HepG2 (cell line): ENCODE measurements around the gene DMPK. TPM values are rescaled to one million over a fixed set of nuclear protein-coding genes. Genes with fewer than 3 reads are reported as not detected.

Experiments used
- ATF7-NPFF ChIP-seq: sonication (generic); formaldehyde crosslinking; IDR thresholded peaks from 2 replicates; pipeline ENCODE4 v1.8.1; 2023; ENCODE audit warnings: mild to moderate bottlenecking, low read depth, missing genetic modification reagents, moderate library complexity
- EED ChIP-seq: sonication (generic); formaldehyde crosslinking; IDR thresholded peaks from 2 replicates; pipeline ENCODE4 v1.5.0; 2020; ENCODE audit warnings: mild to moderate bottlenecking, missing genetic modification reagents
- ELF4 ChIP-seq: sonication (generic); formaldehyde crosslinking; IDR thresholded peaks from 2 replicates; pipeline ENCODE4 v1.5.0; 2020; ENCODE audit warnings: missing genetic modification reagents, mild to moderate bottlenecking, moderate library complexity, borderline replicate concordance
- KMT2B ChIP-seq: IDR thresholded peaks from 2 replicates; pipeline ENCODE4 v1.6.1; 2016; ENCODE audit warnings: missing genetic modification reagents, missing compliant biosample characterization
- MYC ChIP-seq: sonication (generic); formaldehyde crosslinking; IDR thresholded peaks from 2 replicates; pipeline ENCODE4 v1.9.0; 2021; ENCODE audit warnings: missing genetic modification reagents, borderline replicate concordance
- SP4 ChIP-seq: sonication (generic); formaldehyde crosslinking; IDR thresholded peaks from 2 replicates; pipeline ENCODE4 v1.8.1; 2023; ENCODE audit warnings: mild to moderate bottlenecking, missing genetic modification reagents
- TEAD3 ChIP-seq: optimal IDR thresholded peaks from 2 replicates; pipeline ENCODE3; 2016; ENCODE audit warnings: borderline replicate concordance
- TFAP4 ChIP-seq: sonication (generic); IDR thresholded peaks from 2 replicates; pipeline ENCODE4 v1.6.1; 2016; ENCODE audit warnings: low read depth, borderline replicate concordance
- THAP7 ChIP-seq: sonication (generic); formaldehyde crosslinking; IDR thresholded peaks from 2 replicates; pipeline ENCODE4 v1.8.1; 2023; ENCODE audit warnings: mild to moderate bottlenecking, missing genetic modification reagents
- TOE1 ChIP-seq: sonication (generic); formaldehyde crosslinking; IDR thresholded peaks from 2 replicates; pipeline ENCODE4 v1.4.0; 2020; ENCODE audit warnings: mild to moderate bottlenecking, missing genetic modification reagents
- WIZ ChIP-seq: sonication (generic); formaldehyde crosslinking; IDR thresholded peaks from 2 replicates; pipeline ENCODE4 v1.5.1; 2020; ENCODE audit warnings: mild to moderate bottlenecking, missing genetic modification reagents
- ZBTB38 ChIP-seq: sonication (generic); formaldehyde crosslinking; IDR thresholded peaks from 2 replicates; pipeline ENCODE4 v1.5.1; 2020; ENCODE audit warnings: mild to moderate bottlenecking, missing genetic modification reagents
- ZFP37 ChIP-seq: sonication (generic); formaldehyde crosslinking; IDR thresholded peaks from 2 replicates; pipeline ENCODE4 v1.4.0; 2020; ENCODE audit warnings: missing genetic modification reagents, borderline replicate concordance
- ZNF138 ChIP-seq: sonication (generic); formaldehyde crosslinking; IDR thresholded peaks from 2 replicates; pipeline ENCODE4 v1.5.0; 2020; ENCODE audit warnings: mild to moderate bottlenecking, low read depth, missing genetic modification reagents
- ZNF564 ChIP-seq: sonication (generic); formaldehyde crosslinking; IDR thresholded peaks from 2 replicates; pipeline ENCODE4 v1.8.1; 2023; ENCODE audit warnings: mild to moderate bottlenecking, missing genetic modification reagents
- ZNF619 ChIP-seq: sonication (generic); formaldehyde crosslinking; IDR thresholded peaks from 2 replicates; pipeline ENCODE4 v1.4.0; 2020; ENCODE audit warnings: mild to moderate bottlenecking, missing genetic modification reagents
- ZNF713 ChIP-seq: sonication (generic); formaldehyde crosslinking; IDR thresholded peaks from 2 replicates; pipeline ENCODE4 v1.4.0; 2020; ENCODE audit warnings: mild to moderate bottlenecking, missing genetic modification reagents
- polyA plus RNA-seq, 8 experiments: library from polyadenylated mRNA; depleted of rRNA in 3 of 8; stranded (reverse) in 7 of 8; unstranded in 1 of 8; fragments of >200 nt; fragmentation: Illumina TruSeq in 4 of 8; extraction: Trizol in 4 of 8; gene quantifications; 2 replicates each; pipeline versions ENCODE4 v1.2.1 to v1.2.3, GENCODE V29; 2011 to 2016; ENCODE audit warnings: low read depth in 4 of 8, missing spikeins in 1 of 8, mixed read lengths in 1 of 8; ENCODE audit not compliant: insufficient read depth in 1 of 8
- total RNA-seq, 5 experiments: library from RNA; depleted of rRNA; stranded (reverse); fragments of >200 nt; fragmentation: Illumina TruSeq; extraction: Trizol; gene quantifications; 2 replicates each; pipeline ENCODE4 v1.2.3, GENCODE V29; 2016; ENCODE audit warnings: low read depth in 1 of 5
- TF ChIP-seq, protein P1 (sequence below): sonication (generic); formaldehyde crosslinking; IDR thresholded peaks from 2 replicates; pipeline ENCODE4 v1.5.0; 2020; ENCODE audit warnings: mild to moderate bottlenecking, missing genetic modification reagents
- TF ChIP-seq, protein P2 (sequence below): sonication (generic); formaldehyde crosslinking; conservative IDR thresholded peaks from 2 replicates; pipeline ENCODE4 v1.4.0; 2020; ENCODE audit warnings: missing genetic modification reagents
- TF ChIP-seq, protein P3 (sequence below): sonication (generic); formaldehyde crosslinking; conservative IDR thresholded peaks from 2 replicates; pipeline ENCODE4 v1.4.0; 2020; ENCODE audit warnings: mild to moderate bottlenecking, missing genetic modification reagents, moderate library complexity

The DMPK gene
- total and polyA plus RNA-seq, 2 of the 13 experiments (the other 11 are each of a cell fraction or from before 2014, with no cell fraction given), result 5.3 to 8.8 TPM

- TF ChIP-seq ATF7-NPFF (CRISPR knock-in tag) (no peak), ZNF619 (no peak; the same call in 1 of the 2 replicates), TEAD3 (no peak), TFAP4 (peak; percentile 94), KMT2B (peak; percentile 66), ZBTB38 (0 out of 2 replicates have a peak, but pooled peaks have one; percentile 22), ELF4 (CRISPR knock-in tag) (no peak), ZNF564 (CRISPR knock-in tag) (0 out of 2 replicates have a peak, but pooled peaks have one; percentile 45), ZNF713 (CRISPR knock-in tag) (peak; percentile 90; the same call in 1 of the 2 replicates), THAP7 (CRISPR knock-in tag) (no peak), ZFP37 (CRISPR knock-in tag) (no peak), WIZ (CRISPR knock-in tag) (0 out of 2 replicates have a peak, but pooled peaks have one; percentile 40), TOE1 (CRISPR knock-in tag) (peak; percentile 77; the same call in 1 of the 2 replicates), MYC (CRISPR knock-in tag) (peak; percentile 71), EED (CRISPR knock-in tag) (no peak), ZNF138 (CRISPR knock-in tag) (0 out of 2 replicates have a peak, but pooled peaks have one; percentile 66), SP4 (CRISPR knock-in tag) (peak; percentile 86)
- TF ChIP-seq, protein P1, sequence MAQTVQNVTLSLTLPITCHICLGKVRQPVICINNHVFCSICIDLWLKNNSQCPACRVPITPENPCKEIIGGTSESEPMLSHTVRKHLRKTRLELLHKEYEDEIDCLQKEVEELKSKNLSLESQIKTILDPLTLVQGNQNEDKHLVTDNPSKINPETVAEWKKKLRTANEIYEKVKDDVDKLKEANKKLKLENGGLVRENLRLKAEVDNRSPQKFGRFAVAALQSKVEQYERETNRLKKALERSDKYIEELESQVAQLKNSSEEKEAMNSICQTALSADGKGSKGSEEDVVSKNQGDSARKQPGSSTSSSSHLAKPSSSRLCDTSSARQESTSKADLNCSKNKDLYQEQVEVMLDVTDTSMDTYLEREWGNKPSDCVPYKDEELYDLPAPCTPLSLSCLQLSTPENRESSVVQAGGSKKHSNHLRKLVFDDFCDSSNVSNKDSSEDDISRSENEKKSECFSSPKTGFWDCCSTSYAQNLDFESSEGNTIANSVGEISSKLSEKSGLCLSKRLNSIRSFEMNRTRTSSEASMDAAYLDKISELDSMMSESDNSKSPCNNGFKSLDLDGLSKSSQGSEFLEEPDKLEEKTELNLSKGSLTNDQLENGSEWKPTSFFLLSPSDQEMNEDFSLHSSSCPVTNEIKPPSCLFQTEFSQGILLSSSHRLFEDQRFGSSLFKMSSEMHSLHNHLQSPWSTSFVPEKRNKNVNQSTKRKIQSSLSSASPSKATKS (CRISPR knock-in tag), result no peak
- TF ChIP-seq, protein P2, sequence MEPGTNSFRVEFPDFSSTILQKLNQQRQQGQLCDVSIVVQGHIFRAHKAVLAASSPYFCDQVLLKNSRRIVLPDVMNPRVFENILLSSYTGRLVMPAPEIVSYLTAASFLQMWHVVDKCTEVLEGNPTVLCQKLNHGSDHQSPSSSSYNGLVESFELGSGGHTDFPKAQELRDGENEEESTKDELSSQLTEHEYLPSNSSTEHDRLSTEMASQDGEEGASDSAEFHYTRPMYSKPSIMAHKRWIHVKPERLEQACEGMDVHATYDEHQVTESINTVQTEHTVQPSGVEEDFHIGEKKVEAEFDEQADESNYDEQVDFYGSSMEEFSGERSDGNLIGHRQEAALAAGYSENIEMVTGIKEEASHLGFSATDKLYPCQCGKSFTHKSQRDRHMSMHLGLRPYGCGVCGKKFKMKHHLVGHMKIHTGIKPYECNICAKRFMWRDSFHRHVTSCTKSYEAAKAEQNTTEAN, result peak; percentile 84
- TF ChIP-seq, protein P3, sequence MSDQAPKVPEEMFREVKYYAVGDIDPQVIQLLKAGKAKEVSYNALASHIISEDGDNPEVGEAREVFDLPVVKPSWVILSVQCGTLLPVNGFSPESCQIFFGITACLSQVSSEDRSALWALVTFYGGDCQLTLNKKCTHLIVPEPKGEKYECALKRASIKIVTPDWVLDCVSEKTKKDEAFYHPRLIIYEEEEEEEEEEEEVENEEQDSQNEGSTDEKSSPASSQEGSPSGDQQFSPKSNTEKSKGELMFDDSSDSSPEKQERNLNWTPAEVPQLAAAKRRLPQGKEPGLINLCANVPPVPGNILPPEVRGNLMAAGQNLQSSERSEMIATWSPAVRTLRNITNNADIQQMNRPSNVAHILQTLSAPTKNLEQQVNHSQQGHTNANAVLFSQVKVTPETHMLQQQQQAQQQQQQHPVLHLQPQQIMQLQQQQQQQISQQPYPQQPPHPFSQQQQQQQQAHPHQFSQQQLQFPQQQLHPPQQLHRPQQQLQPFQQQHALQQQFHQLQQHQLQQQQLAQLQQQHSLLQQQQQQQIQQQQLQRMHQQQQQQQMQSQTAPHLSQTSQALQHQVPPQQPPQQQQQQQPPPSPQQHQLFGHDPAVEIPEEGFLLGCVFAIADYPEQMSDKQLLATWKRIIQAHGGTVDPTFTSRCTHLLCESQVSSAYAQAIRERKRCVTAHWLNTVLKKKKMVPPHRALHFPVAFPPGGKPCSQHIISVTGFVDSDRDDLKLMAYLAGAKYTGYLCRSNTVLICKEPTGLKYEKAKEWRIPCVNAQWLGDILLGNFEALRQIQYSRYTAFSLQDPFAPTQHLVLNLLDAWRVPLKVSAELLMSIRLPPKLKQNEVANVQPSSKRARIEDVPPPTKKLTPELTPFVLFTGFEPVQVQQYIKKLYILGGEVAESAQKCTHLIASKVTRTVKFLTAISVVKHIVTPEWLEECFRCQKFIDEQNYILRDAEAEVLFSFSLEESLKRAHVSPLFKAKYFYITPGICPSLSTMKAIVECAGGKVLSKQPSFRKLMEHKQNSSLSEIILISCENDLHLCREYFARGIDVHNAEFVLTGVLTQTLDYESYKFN, result peak; percentile 37; the same call in 1 of the 2 replicates
Observed at GRCh38 chr19:45770192-45771101, 11.8 kb downstream of the DMPK start (continued).
